Cardiac muscle cell (in vitro differentiated cells and primary cell): ENCODE results near the gene ANKRD31. TPM values are rescaled to one million over a fixed set of nuclear protein-coding genes. Genes with fewer than 3 reads are reported as not detected.
"Not testable (repeated sequence)": the region's sequence is repeated elsewhere in the genome, so short reads cannot be mapped to it uniquely, and the experiment has no call there.

Experiments used
- DNase-seq, 2 donors: peaks; one replicate each; pipeline versions ENCODE4 v3.0.0 to v3.0.0-alpha.2; 2010 to 2017; ENCODE audit warnings: low read depth in 1 of 2, low spot score in 1 of 2
- H3K27ac ChIP-seq: fragments of 200-600 bp; sonication (generic); 2 replicates; pipeline ENCODE4 v1.5.1; 2016
- H3K27me3 ChIP-seq: fragments of 200-600 bp; sonication (generic); 2 replicates; pipeline ENCODE4 v1.6.0; 2016; ENCODE audit warnings: control low read depth
- H3K36me3 ChIP-seq: fragments of 200-600 bp; sonication (generic); 2 replicates; pipeline ENCODE4 v1.5.1; 2016; ENCODE audit warnings: control low read depth
- H3K4me1 ChIP-seq: fragments of 200-600 bp; sonication (generic); 2 replicates; pipeline ENCODE4 v1.8.1; 2017; ENCODE audit warnings: low read depth, mild to moderate bottlenecking, mixed run types
- H3K4me3 ChIP-seq: fragments of 200-600 bp; sonication (generic); 2 replicates; pipeline ENCODE4 v1.5.1; 2016; ENCODE audit warnings: mild to moderate bottlenecking
- H3K9me3 ChIP-seq: fragments of 200-600 bp; sonication (generic); 2 replicates; pipeline ENCODE4 v1.5.1; 2017; ENCODE audit warnings: low read depth, mild to moderate bottlenecking, control low read depth
- polyA plus RNA-seq: library from polyadenylated mRNA; unstranded; fragments of >200 nt; fragmentation: Nextera tagmentation; extraction: Ambion mirVana; gene quantifications from 2 replicates; pipeline ENCODE4 v1.2.1, GENCODE V29; 2016
- total RNA-seq: library from RNA; depleted of rRNA; stranded (reverse); fragments of >200 nt; gene quantifications from 2 replicates; pipeline ENCODE4 v1.2.3, GENCODE V29; 2016
- TF ChIP-seq, protein P1 (sequence below): IDR thresholded peaks from 2 replicates; pipeline ENCODE4 v1.5.1; 2012; ENCODE audit warnings: low read depth, mild to moderate bottlenecking, low read length

ANKRD31 gene
- total and polyA plus RNA-seq, 2 experiments from 2014 or later, result 0.15 to 0.21 TPM

- no peak overlapping the region for H3K27ac ChIP-seq
- H3K9me3 ChIP-seq, result no peaks in the 10 kb centered on the region
- no peaks in the 10 kb centered on the region for H3K36me3 ChIP-seq
- no peak overlapping the region for H3K4me3 ChIP-seq
- peaks cover 3% of the 10 kb centered on the region for H3K27me3 ChIP-seq
- DNase-seq, result no peak
- H3K4me1 ChIP-seq, result no peaks in the 10 kb centered on the region
- TF ChIP-seq, protein P1, sequence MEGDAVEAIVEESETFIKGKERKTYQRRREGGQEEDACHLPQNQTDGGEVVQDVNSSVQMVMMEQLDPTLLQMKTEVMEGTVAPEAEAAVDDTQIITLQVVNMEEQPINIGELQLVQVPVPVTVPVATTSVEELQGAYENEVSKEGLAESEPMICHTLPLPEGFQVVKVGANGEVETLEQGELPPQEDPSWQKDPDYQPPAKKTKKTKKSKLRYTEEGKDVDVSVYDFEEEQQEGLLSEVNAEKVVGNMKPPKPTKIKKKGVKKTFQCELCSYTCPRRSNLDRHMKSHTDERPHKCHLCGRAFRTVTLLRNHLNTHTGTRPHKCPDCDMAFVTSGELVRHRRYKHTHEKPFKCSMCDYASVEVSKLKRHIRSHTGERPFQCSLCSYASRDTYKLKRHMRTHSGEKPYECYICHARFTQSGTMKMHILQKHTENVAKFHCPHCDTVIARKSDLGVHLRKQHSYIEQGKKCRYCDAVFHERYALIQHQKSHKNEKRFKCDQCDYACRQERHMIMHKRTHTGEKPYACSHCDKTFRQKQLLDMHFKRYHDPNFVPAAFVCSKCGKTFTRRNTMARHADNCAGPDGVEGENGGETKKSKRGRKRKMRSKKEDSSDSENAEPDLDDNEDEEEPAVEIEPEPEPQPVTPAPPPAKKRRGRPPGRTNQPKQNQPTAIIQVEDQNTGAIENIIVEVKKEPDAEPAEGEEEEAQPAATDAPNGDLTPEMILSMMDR, result no peak
Measured at GRCh38 chr5:75185763-75186162, 50.9 kb downstream of the ANKRD31 start.

GRCh38 chr5:75176009-75176408 lies 60.7 kb downstream of the ANKRD31 start:
- not testable (repeated sequence) for H3K36me3 ChIP-seq, H3K27me3 ChIP-seq, H3K27ac ChIP-seq, H3K4me1 ChIP-seq, H3K9me3 ChIP-seq, H3K4me3 ChIP-seq, DNase-seq

- H3K4me1 ChIP-seq, H3K27ac ChIP-seq, H3K36me3 ChIP-seq, H3K9me3 ChIP-seq, DNase-seq, H3K4me3 ChIP-seq, H3K27me3 ChIP-seq: not testable (repeated sequence)
Measured at GRCh38 chr5:75174872-75175271, 61.8 kb downstream of the ANKRD31 start.

DNA sequence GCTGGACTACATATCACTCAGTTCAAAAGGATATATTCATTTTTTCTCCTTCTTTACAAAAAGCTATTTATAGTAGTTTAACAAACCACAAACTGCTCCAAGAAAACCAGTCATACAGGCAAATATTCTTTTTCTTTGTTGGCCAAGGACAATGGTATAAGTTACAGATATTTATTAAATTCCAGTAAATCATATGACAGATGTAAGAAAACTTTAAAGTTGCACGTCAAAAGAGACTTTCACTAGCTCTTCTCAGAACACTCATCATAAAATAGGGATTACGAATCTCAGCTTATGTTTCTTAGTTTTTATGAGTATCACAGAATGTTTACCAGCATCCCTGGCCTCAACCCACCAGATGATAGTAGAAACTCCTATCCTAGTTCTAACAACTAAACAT lies 67.2 kb downstream of the ANKRD31 start:
- Histone ChIP-seq H3K9me3 (no peaks in the 10 kb centered on the region), H3K36me3 (no peaks in the 10 kb centered on the region), H3K27me3 (no peaks in the 10 kb centered on the region), H3K4me3 (no peak overlapping the region), H3K4me1 (no peaks in the 10 kb centered on the region), H3K27ac (no peak overlapping the region)
- TF ChIP-seq, protein P1, result no peak
- no peak for DNase-seq

GRCh38 chr5:75168026-75168735 lies 68.5 kb downstream of the ANKRD31 start:
- H3K27ac ChIP-seq, result no peak overlapping the region
- no peaks in the 10 kb centered on the region for H3K27me3 ChIP-seq
- H3K4me1 ChIP-seq, result no peaks in the 10 kb centered on the region
- no peaks in the 10 kb centered on the region for H3K36me3 ChIP-seq
- TF ChIP-seq, protein P1, result no peak
- no peaks in the 10 kb centered on the region for H3K9me3 ChIP-seq
- DNase-seq, result no peak
- no peak overlapping the region for H3K4me3 ChIP-seq

- H3K36me3 ChIP-seq, result no peaks in the 10 kb centered on the region
- no peaks in the 10 kb centered on the region for H3K9me3 ChIP-seq
- H3K4me3 ChIP-seq, result no peak overlapping the region
- H3K27ac ChIP-seq, result no peak overlapping the region
- H3K27me3 ChIP-seq, result no peaks in the 10 kb centered on the region
- TF ChIP-seq, protein P1, result peak; percentile 13
- no peaks in the 10 kb centered on the region for H3K4me1 ChIP-seq
- peak in 1 of 2 donors; percentile 2 for DNase-seq
Measured at GRCh38 chr5:75167345-75167744, 69.3 kb downstream of the ANKRD31 start.

DNA sequence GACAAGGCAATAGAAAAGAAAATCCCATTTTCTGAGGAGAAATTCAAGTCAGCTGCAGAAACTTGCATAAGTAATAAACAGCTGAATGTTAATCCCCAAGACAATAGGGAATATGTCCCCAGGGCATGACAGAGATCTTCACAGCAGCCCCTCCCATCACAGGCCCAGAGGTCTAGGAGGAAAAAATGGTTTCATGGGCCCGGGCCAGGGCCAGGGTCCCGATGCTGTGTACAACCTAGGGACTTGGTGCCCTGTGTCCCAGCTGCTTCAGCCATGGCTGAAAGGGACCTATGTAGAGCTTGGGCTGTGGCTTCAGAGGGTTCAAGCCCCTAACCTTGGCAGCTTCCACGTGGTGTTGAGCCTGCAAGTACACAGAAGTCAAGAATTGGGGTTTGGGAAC lies 75.2 kb downstream of the ANKRD31 start:
- not testable (repeated sequence) for H3K4me3 ChIP-seq, H3K4me1 ChIP-seq, H3K9me3 ChIP-seq, H3K36me3 ChIP-seq, H3K27me3 ChIP-seq, H3K27ac ChIP-seq, DNase-seq
